Measurements from ENCODE around the gene TSSC4.

Gene TSSC4

GRCh38 chr11:2435288-2436012 is 34.9 kb downstream of the TSSC4 start:
- no peak for DNase-seq

GRCh38 chr11:2436013-2436520 is 35.5 kb downstream of the TSSC4 start:
- DNase-seq: no peak

GRCh38 chr11:2436521-2437031 is 36.0 kb downstream of the TSSC4 start:
- DNase-seq: no peak

GRCh38 chr11:2437516-2437915 is 37.0 kb downstream of the TSSC4 start:
- DNase-seq: no peak

- no peak for DNase-seq
Observed at GRCh38 chr11:2439820-2440219, 39.3 kb downstream of the TSSC4 start.

- peak; percentile 22 to 45 for DNase-seq
Observed at GRCh38 chr11:2440646-2441045, 40.1 kb downstream of the TSSC4 start.

GRCh38 chr11:2441171-2441570 is 40.6 kb downstream of the TSSC4 start:
- no peak for DNase-seq

GRCh38 chr11:2442589-2442988 is 42.0 kb downstream of the TSSC4 start:
- DNase-seq: no peak

- DNase-seq: no peak
Observed at GRCh38 chr11:2443406-2443805, 42.9 kb downstream of the TSSC4 start.

GRCh38 chr11:2443881-2444820 is 43.6 kb downstream of the TSSC4 start, which contains the start of gene TRPM5:
TRPM5 (minus strand) TSS chr11:2444514; CDS start chr11:2423036, 21,478 bp downstream.
- peak in 1 of 2 donors; percentile 20 for DNase-seq

- peak; percentile 41 to 63 for DNase-seq
Observed at GRCh38 chr11:2444821-2445745, 44.5 kb downstream of the TSSC4 start, which contains the start of gene KCNQ1. KCNQ1 (plus strand) TSS chr11:2445008; CDS start chr11:2445099, 91 bp downstream.

GRCh38 chr11:2445746-2446551 is 45.4 kb downstream of the TSSC4 start:
- DNase-seq: no peak

GRCh38 chr11:2446590-2447252 is 46.2 kb downstream of the TSSC4 start:
- peak; percentile 24 to 47 for DNase-seq

- DNase-seq: peak in 1 of 2 donors; percentile 16
Observed at GRCh38 chr11:2447253-2447950, 46.9 kb downstream of the TSSC4 start.

GRCh38 chr11:2447951-2448650 is 47.6 kb downstream of the TSSC4 start:
- no peak for DNase-seq

GRCh38 chr11:2448661-2449547 is 48.4 kb downstream of the TSSC4 start:
- DNase-seq: no peak

- no peak for DNase-seq
Observed at GRCh38 chr11:2449548-2450320, 49.2 kb downstream of the TSSC4 start.
